HG03558 (cell line): ENCODE results near the gene LYRM4.

Experiments used
- ATAC-seq: cut with Tn5 transposase; IDR thresholded peaks from one replicate; pipeline ENCODE4 v1.9.1; 2021; ENCODE audit warnings: moderate number of reproducible peaks; ENCODE audit not compliant: unreplicated experiment; ENCODE audit errors: extremely low read depth

Gene LYRM4

GRCh38 chr6:5248302-5249098 is 12.2 kb downstream of the LYRM4 start:
- ATAC-seq, result no peak

- ATAC-seq, result no peak
Measured at GRCh38 chr6:5247201-5247600, 13.5 kb downstream of the LYRM4 start.

- no peak for ATAC-seq
Measured at GRCh38 chr6:5246141-5247097, 14.3 kb downstream of the LYRM4 start.

- ATAC-seq, result no peak
Measured at GRCh38 chr6:5243069-5243468, 17.7 kb downstream of the LYRM4 start.

- ATAC-seq, result no peak
Measured at GRCh38 chr6:5241252-5241651, 19.5 kb downstream of the LYRM4 start.

- ATAC-seq, result no peak
Measured at GRCh38 chr6:5238336-5238735, 22.4 kb downstream of the LYRM4 start.

- no peak for ATAC-seq
Measured at GRCh38 chr6:5237805-5238204, 22.9 kb downstream of the LYRM4 start.

- no peak for ATAC-seq
Measured at GRCh38 chr6:5235830-5236229, 24.9 kb downstream of the LYRM4 start.

GRCh38 chr6:5234874-5235273 is 25.9 kb downstream of the LYRM4 start:
- no peak for ATAC-seq

GRCh38 chr6:5231289-5231688 is 29.5 kb downstream of the LYRM4 start:
- no peak for ATAC-seq

- no peak for ATAC-seq
Measured at GRCh38 chr6:5230081-5230480, 30.7 kb downstream of the LYRM4 start.

- no peak for ATAC-seq
Measured at GRCh38 chr6:5229356-5229755, 31.4 kb downstream of the LYRM4 start.

- no peak for ATAC-seq
Measured at GRCh38 chr6:5223309-5223708, 37.4 kb downstream of the LYRM4 start.

- no peak for ATAC-seq
Measured at GRCh38 chr6:5220443-5220842, 40.3 kb downstream of the LYRM4 start.

GRCh38 chr6:5219011-5219691 is 41.6 kb downstream of the LYRM4 start:
- ATAC-seq, result no peak

- no peak for ATAC-seq
Measured at GRCh38 chr6:5217356-5217755, 43.4 kb downstream of the LYRM4 start.

- ATAC-seq, result no peak
Measured at GRCh38 chr6:5215799-5216198, 45.0 kb downstream of the LYRM4 start.

- no peak for ATAC-seq
Measured at GRCh38 chr6:5215159-5215558, 45.6 kb downstream of the LYRM4 start.

GRCh38 chr6:5214570-5215052 is 46.1 kb downstream of the LYRM4 start:
- no peak for ATAC-seq

- ATAC-seq, result no peak
Measured at GRCh38 chr6:5213836-5214235, 46.9 kb downstream of the LYRM4 start.

- ATAC-seq, result no peak
Measured at GRCh38 chr6:5211492-5211891, 49.3 kb downstream of the LYRM4 start.
